ENCODE measurements around the gene NEK10.

NEK10 gene

GRCh38 chr3:27174530-27174929, 194.7 kb downstream of the NEK10 start:
- Histone ChIP-seq H3K27me3 (ENCODE audit: control insufficient read depth, insufficient read depth, low read length) (no peaks in the 10 kb centered on the region), H3K27ac (ENCODE audit: low read length) (no peak overlapping the region), H3K9me3 (ENCODE audit: control insufficient read depth, insufficient read depth, low read length) (no peaks in the 10 kb centered on the region), H3K4me3 (ENCODE audit: low read length) (no peak overlapping the region), H3K36me3 (ENCODE audit: control insufficient read depth, insufficient read depth, low read length) (no peaks in the 10 kb centered on the region), H3K4me1 (ENCODE audit: control insufficient read depth, insufficient read depth, low read length) (no peaks in the 10 kb centered on the region)
- DNase-seq (ENCODE audit: low read depth, low spot score), result no peak
- no CpG with 5 or more reads among the region's 4 CpGs for WGBS (ENCODE audit: insufficient coverage, insufficient read length)

DNA sequence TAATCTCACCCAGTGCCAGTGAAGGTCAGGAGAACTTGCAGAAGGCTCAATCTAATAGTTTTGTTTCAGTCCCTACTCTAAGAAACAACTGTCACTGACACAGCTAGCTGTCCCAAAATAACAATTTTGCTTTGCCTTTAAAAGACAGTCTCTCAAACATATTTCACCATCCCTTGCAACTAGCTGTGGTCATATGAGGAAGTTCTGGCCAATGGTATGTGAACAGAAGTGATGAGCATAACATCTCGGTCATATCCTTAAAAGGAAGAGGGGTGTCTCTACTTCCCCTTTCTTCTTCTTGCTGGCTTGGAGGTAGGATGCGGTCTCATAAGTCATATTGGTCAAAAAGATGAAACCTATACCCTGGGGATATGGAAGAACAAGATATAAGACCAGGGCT, 198.1 kb downstream of the NEK10 start:
- H3K4me3 ChIP-seq (ENCODE audit: low read length), result no peak overlapping the region
- no peak overlapping the region for H3K27ac ChIP-seq (ENCODE audit: low read length)
- H3K9me3 ChIP-seq (ENCODE audit: control insufficient read depth, insufficient read depth, low read length), result no peaks in the 10 kb centered on the region
- no peaks in the 10 kb centered on the region for H3K27me3 ChIP-seq (ENCODE audit: control insufficient read depth, insufficient read depth, low read length)
- DNase-seq (ENCODE audit: low read depth, low spot score), result no peak
- no peaks in the 10 kb centered on the region for H3K4me1 ChIP-seq (ENCODE audit: control insufficient read depth, insufficient read depth, low read length)
- no peaks in the 10 kb centered on the region for H3K36me3 ChIP-seq (ENCODE audit: control insufficient read depth, insufficient read depth, low read length)
- no CpG with 5 or more reads among the region's 2 CpGs for WGBS (ENCODE audit: insufficient coverage, insufficient read length)

DNA sequence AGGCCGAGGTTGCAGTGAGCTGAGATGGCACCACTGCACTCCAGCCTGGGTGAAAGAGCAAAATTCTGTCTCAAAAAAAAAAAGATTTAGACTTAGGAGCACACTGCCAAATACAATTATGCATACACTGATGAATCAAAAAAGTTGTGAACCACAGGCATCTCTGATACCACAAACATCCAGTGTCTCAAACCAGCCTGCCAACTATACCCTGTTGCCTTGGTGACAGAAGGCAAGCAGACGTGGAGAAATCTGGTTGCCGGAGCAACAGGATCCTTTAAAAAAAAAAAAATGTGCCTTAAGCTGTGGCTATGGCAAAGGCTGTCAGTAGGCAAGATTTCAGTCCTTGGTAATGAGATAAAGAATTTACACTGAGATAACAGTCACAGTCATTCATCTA, 202.3 kb downstream of the NEK10 start:
- DNase-seq (ENCODE audit: low read depth, low spot score), result no peak
- H3K9me3 ChIP-seq (ENCODE audit: control insufficient read depth, insufficient read depth, low read length), result no peaks in the 10 kb centered on the region
- H3K4me1 ChIP-seq (ENCODE audit: control insufficient read depth, insufficient read depth, low read length), result no peaks in the 10 kb centered on the region
- WGBS (ENCODE audit: insufficient coverage, insufficient read length), result no CpG with 5 or more reads among the region's 3 CpGs
- no peak overlapping the region for H3K4me3 ChIP-seq (ENCODE audit: low read length)
- no peaks in the 10 kb centered on the region for H3K27me3 ChIP-seq (ENCODE audit: control insufficient read depth, insufficient read depth, low read length)
- no peak overlapping the region for H3K27ac ChIP-seq (ENCODE audit: low read length)
- H3K36me3 ChIP-seq (ENCODE audit: control insufficient read depth, insufficient read depth, low read length), result no peaks in the 10 kb centered on the region

GRCh38 chr3:27165321-27165721, 203.9 kb downstream of the NEK10 start:
- H3K4me1 ChIP-seq (ENCODE audit: control insufficient read depth, insufficient read depth, low read length), result no peaks in the 10 kb centered on the region
- H3K27me3 ChIP-seq (ENCODE audit: control insufficient read depth, insufficient read depth, low read length), result no peaks in the 10 kb centered on the region
- no peak overlapping the region for H3K4me3 ChIP-seq (ENCODE audit: low read length)
- WGBS (ENCODE audit: insufficient coverage, insufficient read length), result no CpG with 5 or more reads among the region's 2 CpGs
- DNase-seq (ENCODE audit: low read depth, low spot score), result no peak
- H3K36me3 ChIP-seq (ENCODE audit: control insufficient read depth, insufficient read depth, low read length), result no peaks in the 10 kb centered on the region
- no peaks in the 10 kb centered on the region for H3K9me3 ChIP-seq (ENCODE audit: control insufficient read depth, insufficient read depth, low read length)
- H3K27ac ChIP-seq (ENCODE audit: low read length), result no peak overlapping the region

- no peaks in the 10 kb centered on the region for H3K9me3 ChIP-seq (ENCODE audit: control insufficient read depth, insufficient read depth, low read length)
- no peak overlapping the region for H3K27ac ChIP-seq (ENCODE audit: low read length)
- no peaks in the 10 kb centered on the region for H3K4me1 ChIP-seq (ENCODE audit: control insufficient read depth, insufficient read depth, low read length)
- H3K27me3 ChIP-seq (ENCODE audit: control insufficient read depth, insufficient read depth, low read length), result no peaks in the 10 kb centered on the region
- DNase-seq (ENCODE audit: low read depth, low spot score), result no peak
- no CpG with 5 or more reads among the region's 2 CpGs for WGBS (ENCODE audit: insufficient coverage, insufficient read length)
- H3K4me3 ChIP-seq (ENCODE audit: low read length), result no peak overlapping the region
- no peaks in the 10 kb centered on the region for H3K36me3 ChIP-seq (ENCODE audit: control insufficient read depth, insufficient read depth, low read length)
Measured at GRCh38 chr3:27160779-27161287, 208.3 kb downstream of the NEK10 start.

- WGBS (ENCODE audit: insufficient coverage, insufficient read length), result no CpG with 5 or more reads among the region's 3 CpGs
- H3K27me3 ChIP-seq (ENCODE audit: control insufficient read depth, insufficient read depth, low read length), result no peaks in the 10 kb centered on the region
- no peak overlapping the region for H3K4me3 ChIP-seq (ENCODE audit: low read length)
- H3K36me3 ChIP-seq (ENCODE audit: control insufficient read depth, insufficient read depth, low read length), result no peaks in the 10 kb centered on the region
- no peaks in the 10 kb centered on the region for H3K4me1 ChIP-seq (ENCODE audit: control insufficient read depth, insufficient read depth, low read length)
- H3K9me3 ChIP-seq (ENCODE audit: control insufficient read depth, insufficient read depth, low read length), result no peaks in the 10 kb centered on the region
- no peak overlapping the region for H3K27ac ChIP-seq (ENCODE audit: low read length)
- no peak for DNase-seq (ENCODE audit: low read depth, low spot score)
Measured at GRCh38 chr3:27160146-27160545, 209.0 kb downstream of the NEK10 start.

DNA sequence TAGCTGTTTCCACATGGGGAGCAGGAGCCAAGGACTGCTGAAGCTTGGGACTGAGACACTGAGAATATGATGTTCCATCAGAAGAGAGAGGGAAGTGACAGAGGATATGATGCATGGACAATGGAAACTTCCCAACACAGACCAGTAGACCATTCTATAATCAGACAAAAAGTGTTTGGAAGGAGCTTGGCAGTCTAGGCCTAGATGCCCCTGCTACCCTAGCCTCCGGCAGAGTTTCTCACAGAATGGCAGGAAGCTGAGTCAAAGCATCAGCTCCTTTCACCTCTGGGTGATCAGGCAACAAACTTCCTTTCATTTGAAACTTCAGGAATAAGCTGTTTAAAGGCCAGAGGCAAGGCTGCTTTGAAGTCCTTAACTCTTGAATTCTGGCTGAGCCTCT, 222.0 kb downstream of the NEK10 start:
- no peak overlapping the region for H3K4me3 ChIP-seq (ENCODE audit: low read length)
- no CpG with 5 or more reads among the region's 1 CpG for WGBS (ENCODE audit: insufficient coverage, insufficient read length)
- no peak for DNase-seq (ENCODE audit: low read depth, low spot score)

GRCh38 chr3:27146786-27147185, 222.4 kb downstream of the NEK10 start:
- no peak overlapping the region for H3K27ac ChIP-seq (ENCODE audit: low read length)
- no CpG with 5 or more reads among the region's 3 CpGs for WGBS (ENCODE audit: insufficient coverage, insufficient read length)

More for the DNA sequence above, 222.0 kb downstream of the NEK10 start:
- no peaks in the 10 kb centered on the region for H3K4me1 ChIP-seq (ENCODE audit: control insufficient read depth, insufficient read depth, low read length)
- no peaks in the 10 kb centered on the region for H3K27me3 ChIP-seq (ENCODE audit: control insufficient read depth, insufficient read depth, low read length)
- H3K27ac ChIP-seq (ENCODE audit: low read length), result no peak overlapping the region
- no peaks in the 10 kb centered on the region for H3K9me3 ChIP-seq (ENCODE audit: control insufficient read depth, insufficient read depth, low read length)
- H3K36me3 ChIP-seq (ENCODE audit: control insufficient read depth, insufficient read depth, low read length), result no peaks in the 10 kb centered on the region

GRCh38 chr3:27145719-27146118, 223.5 kb downstream of the NEK10 start:
- H3K4me1 ChIP-seq (ENCODE audit: control insufficient read depth, insufficient read depth, low read length), result no peaks in the 10 kb centered on the region
- no peak for DNase-seq (ENCODE audit: low read depth, low spot score)
- no peaks in the 10 kb centered on the region for H3K9me3 ChIP-seq (ENCODE audit: control insufficient read depth, insufficient read depth, low read length)
- H3K27ac ChIP-seq (ENCODE audit: low read length), result no peak overlapping the region
- 100% methylated on average over 1 of the region's 3 CpGs for WGBS (ENCODE audit: insufficient coverage, insufficient read length)
- no peaks in the 10 kb centered on the region for H3K36me3 ChIP-seq (ENCODE audit: control insufficient read depth, insufficient read depth, low read length)
- H3K4me3 ChIP-seq (ENCODE audit: low read length), result no peak overlapping the region
- no peaks in the 10 kb centered on the region for H3K27me3 ChIP-seq (ENCODE audit: control insufficient read depth, insufficient read depth, low read length)

More at GRCh38 chr3:27146786-27147185, 222.4 kb downstream of the NEK10 start:
- no peaks in the 10 kb centered on the region for H3K27me3 ChIP-seq (ENCODE audit: control insufficient read depth, insufficient read depth, low read length)
- DNase-seq (ENCODE audit: low read depth, low spot score), result no peak
- no peaks in the 10 kb centered on the region for H3K36me3 ChIP-seq (ENCODE audit: control insufficient read depth, insufficient read depth, low read length)
- H3K4me3 ChIP-seq (ENCODE audit: low read length), result no peak overlapping the region
- H3K4me1 ChIP-seq (ENCODE audit: control insufficient read depth, insufficient read depth, low read length), result no peaks in the 10 kb centered on the region
- no peaks in the 10 kb centered on the region for H3K9me3 ChIP-seq (ENCODE audit: control insufficient read depth, insufficient read depth, low read length)

DNA sequence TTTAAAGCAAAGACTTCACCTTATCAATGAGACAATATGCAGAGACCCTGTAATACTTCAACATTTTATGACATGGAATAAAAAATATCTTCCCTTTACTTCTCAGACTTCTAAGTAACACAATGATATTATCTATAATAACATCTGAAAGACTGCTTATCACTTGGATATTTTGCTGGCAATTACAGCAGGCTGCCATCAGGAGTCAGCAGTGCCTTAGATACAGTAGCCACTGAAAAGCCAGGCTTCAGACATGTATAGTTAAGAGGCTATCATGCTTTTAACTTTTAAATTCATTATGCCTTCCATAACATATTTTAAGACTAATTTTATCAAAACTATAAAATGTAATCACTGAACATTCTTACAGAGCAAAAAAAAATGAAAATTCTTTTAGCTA, 227.5 kb downstream of the NEK10 start:
- H3K27ac ChIP-seq (ENCODE audit: low read length), result no peak overlapping the region
- H3K9me3 ChIP-seq (ENCODE audit: control insufficient read depth, insufficient read depth, low read length), result no peaks in the 10 kb centered on the region
- no peaks in the 10 kb centered on the region for H3K27me3 ChIP-seq (ENCODE audit: control insufficient read depth, insufficient read depth, low read length)
- no peak for DNase-seq (ENCODE audit: low read depth, low spot score)
- no peaks in the 10 kb centered on the region for H3K4me1 ChIP-seq (ENCODE audit: control insufficient read depth, insufficient read depth, low read length)
- no peak overlapping the region for H3K4me3 ChIP-seq (ENCODE audit: low read length)
- no peaks in the 10 kb centered on the region for H3K36me3 ChIP-seq (ENCODE audit: control insufficient read depth, insufficient read depth, low read length)

GRCh38 chr3:27138562-27138961, 230.6 kb downstream of the NEK10 start:
- no peaks in the 10 kb centered on the region for H3K9me3 ChIP-seq (ENCODE audit: control insufficient read depth, insufficient read depth, low read length)
- H3K36me3 ChIP-seq (ENCODE audit: control insufficient read depth, insufficient read depth, low read length), result no peaks in the 10 kb centered on the region
- H3K4me1 ChIP-seq (ENCODE audit: control insufficient read depth, insufficient read depth, low read length), result no peaks in the 10 kb centered on the region
- no peaks in the 10 kb centered on the region for H3K27me3 ChIP-seq (ENCODE audit: control insufficient read depth, insufficient read depth, low read length)
- no peak for DNase-seq (ENCODE audit: low read depth, low spot score)
- H3K27ac ChIP-seq (ENCODE audit: low read length), result no peak overlapping the region
- H3K4me3 ChIP-seq (ENCODE audit: low read length), result no peak overlapping the region
